PFSK-1 (cell line): ENCODE measurements around the gene GRWD1.

ENCODE experiments used
- FOXP2 ChIP-seq: optimal IDR thresholded peaks from 2 replicates; pipeline ENCODE3; 2011; ENCODE audit warnings: borderline replicate concordance, control low read depth, inconsistent platforms; ENCODE audit not compliant: insufficient read depth; ENCODE audit errors: extremely low read length, extremely low read depth
- POLR2AphosphoS5 ChIP-seq: IDR thresholded peaks from 2 replicates; pipeline ENCODE4 v1.6.1; 2012; ENCODE audit warnings: low read depth, mild to moderate bottlenecking, control low read depth, low read length, moderate library complexity
- REST ChIP-seq, 2 experiments: IDR thresholded peaks; 2 replicates each; pipeline versions ENCODE4 v1.6.1 to v1.8.0; 2011 to 2012; ENCODE audit warnings: low read depth in 2 of 2, low read length in 2 of 2, control low read depth in 1 of 2, inconsistent platforms in 1 of 2, mild to moderate bottlenecking in 1 of 2, moderate library complexity in 1 of 2; ENCODE audit not compliant: insufficient read depth in 1 of 2

DNA sequence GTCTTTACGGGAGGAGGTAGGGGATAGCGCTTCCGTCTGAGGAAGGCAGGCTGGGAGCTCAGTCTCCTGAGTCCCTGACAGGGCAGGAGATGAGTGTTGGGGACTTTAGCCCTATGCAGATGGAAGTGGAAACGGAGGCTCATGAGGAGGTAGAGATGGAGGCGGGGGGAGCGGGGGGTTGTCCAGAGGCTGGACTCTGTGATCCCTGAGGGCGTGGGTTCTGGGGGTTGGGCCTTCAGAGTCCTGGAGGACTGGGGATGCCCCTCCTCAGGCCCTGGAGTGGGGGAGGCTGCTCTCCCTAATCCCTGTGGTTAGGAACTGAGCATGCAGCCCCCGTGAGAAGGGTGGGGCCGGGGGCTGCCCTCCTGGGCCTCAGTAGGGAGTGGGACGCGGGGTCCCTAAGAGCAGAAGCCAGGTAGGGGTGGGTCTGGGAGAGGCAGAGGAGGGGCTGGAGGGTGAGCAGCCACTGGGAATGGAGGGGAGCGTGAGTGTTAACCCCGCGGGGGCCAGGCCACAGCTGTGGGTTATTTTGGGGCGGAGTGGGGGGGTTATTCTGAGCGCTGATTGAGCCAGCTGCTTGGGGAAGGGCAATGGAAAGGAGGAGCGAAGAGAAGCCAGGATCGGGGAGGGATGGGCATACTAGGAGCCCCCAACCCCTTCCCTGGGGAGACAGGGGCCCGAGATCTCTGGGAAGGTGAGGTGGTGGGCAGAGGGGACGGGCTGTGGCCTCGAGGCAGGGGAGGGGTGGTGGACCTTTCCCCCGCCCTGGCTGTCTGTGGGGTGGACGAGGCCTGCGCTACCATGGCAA, 49.6 kb upstream of the GRWD1 start:
- TF ChIP-seq REST (IDR thresholded peaks at IDR 0.05; ENCODE audit: insufficient read depth in 1 of 2, low read depth in 2 of 2, low read length in 2 of 2) (no peak), FOXP2 (no peak), POLR2AphosphoS5 (no peak)
